Smooth muscle cell of bladder (primary cell): ENCODE results near the gene LHX5. TPM values are rescaled to one million over a fixed set of nuclear protein-coding genes. Genes with fewer than 3 reads are reported as not detected.

Experiments used
- total RNA-seq: library from RNA; depleted of rRNA; stranded (reverse); fragments of >200 nt; gene quantifications from 2 replicates; pipeline ENCODE4 v1.2.3, GENCODE V29; 2014

Gene LHX5
- total RNA-seq, result not detected in 2 replicates

GRCh38 chr12:113471619-113472171 is at the start of gene LHX5:
TSS of gene LHX5 (minus strand) at chr12:113471871. CDS start at chr12:113471498, 373 bp downstream.

GRCh38 chr12:113422030-113422885 is 49.4 kb downstream of the LHX5 start, which contains the start of gene SDSL:
TSS of gene SDSL (plus strand) at chr12:113422380. CDS start at chr12:113427983, 5,603 bp downstream.

Other genes starting within 250 kb of the LHX5 start
- gene SLC8B1, start 136.8 kb downstream of the LHX5 start, total RNA-seq, result 17.1 and 22.9 TPM in 2 replicates
- gene PLBD2, start 113.3 kb downstream of the LHX5 start, total RNA-seq, result 22.8 and 40.7 TPM in 2 replicates
- not detected in 2 replicates for gene SDS, start 68.0 kb downstream of the LHX5 start, total RNA-seq
- 17.5 and 18.3 TPM in 2 replicates for gene SDSL, start 49.5 kb downstream of the LHX5 start, total RNA-seq